ENCODE results near the gene GNA14. TPM values are rescaled to one million over a fixed set of nuclear protein-coding genes. Genes with fewer than 3 reads are reported as not detected.

Gene GNA14
- total RNA-seq, 1 experiment from 2014 or later, result 0.25 TPM

DNA sequence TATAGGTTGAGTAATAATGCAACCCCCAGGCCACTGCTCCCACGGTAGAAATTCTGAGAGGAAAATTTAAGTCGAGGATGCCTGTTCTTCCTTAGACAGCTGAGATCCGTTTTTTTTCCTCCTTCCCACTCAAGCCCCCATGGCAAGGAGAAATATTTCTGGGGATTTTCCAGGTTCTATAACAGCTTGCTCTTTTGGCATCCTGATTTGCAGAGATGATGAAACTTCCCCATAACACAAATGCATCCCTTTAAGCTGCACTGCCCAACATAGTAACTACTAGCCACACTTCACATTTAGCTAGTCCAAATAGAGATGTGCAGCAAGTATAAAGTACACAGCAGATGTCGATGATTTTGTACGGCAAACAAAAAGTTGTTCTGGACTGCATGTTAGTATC is 32.5 kb upstream of the GNA14 start (continued):
- no peak for TF ChIP-seq TCF7L2 (IDR thresholded peaks at IDR 0.05; ENCODE audit: borderline replicate concordance, extremely low read depth, insufficient read depth, insufficient read length)

DNA sequence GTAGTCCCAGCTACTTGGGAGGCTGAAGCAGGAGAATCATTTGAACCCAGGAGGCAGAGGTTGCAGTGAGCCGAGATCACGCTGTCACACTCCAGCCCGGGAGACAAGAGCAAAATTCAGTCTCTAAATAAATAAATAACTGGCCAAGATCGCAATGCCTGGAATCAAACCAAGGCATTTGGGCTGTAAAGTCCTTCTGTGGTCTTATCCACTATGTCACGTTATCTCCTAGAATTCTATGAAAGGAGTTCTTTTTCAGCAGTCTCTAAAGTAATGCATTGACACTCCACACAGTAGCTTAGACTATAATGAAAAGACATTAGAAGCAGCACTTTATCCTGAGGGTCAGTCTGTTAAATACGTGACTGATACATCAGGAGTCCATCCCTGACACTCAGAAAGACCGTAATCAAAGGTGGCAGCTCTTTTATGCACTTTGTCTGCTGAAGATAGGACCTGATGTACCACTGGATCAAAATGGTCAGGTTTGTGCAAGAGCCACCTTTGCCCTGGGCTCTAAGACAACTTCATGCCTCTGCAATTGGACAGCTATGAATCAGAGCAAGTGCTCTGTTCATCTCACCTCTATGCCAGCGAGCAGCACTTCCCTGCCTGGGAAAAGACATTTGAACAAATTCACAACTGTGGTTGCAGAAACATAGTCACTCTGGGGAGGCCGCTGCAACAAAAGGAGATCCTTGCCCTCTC is 31.7 kb upstream of the GNA14 start:
- DNase-seq (ENCODE audit: low read depth, low spot score), result no peak

DNA sequence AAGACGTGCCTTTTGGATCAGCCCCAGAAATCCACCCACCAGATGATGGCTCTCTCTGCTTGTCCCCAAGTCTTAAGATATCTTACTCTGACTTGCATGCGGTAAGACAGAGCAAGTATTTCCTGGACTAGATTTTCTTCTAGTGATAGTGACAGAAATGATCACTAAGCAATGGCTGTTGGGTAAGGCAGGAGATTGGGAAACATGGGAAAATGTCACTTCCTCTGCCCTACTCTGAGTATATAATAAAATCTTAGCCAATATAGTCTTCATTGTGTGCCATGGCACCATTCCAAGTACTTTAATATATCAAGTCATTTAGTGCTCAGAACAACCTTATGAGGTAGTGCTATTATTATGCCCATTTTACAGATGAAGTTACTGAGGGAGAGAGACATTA is 31.0 kb upstream of the GNA14 start:
- DNase-seq (ENCODE audit: low read depth, low spot score) (no peak), ATAC-seq (no peak)
- H3K4me2 ChIP-seq (ENCODE audit: low read length), result no peak overlapping the region
- ChIA-PET CTCF (no interaction called here), RAD21 (ENCODE audit: low non-redundant PET in 1 of 2, low total read pairs in 2 of 2, uncharacterized antibody in 2 of 2, unreplicated experiment in 2 of 2) (no interaction called here), POLR2A (no interaction called here)
- TF ChIP-seq EZH2 (IDR thresholded peaks at IDR 0.05) (no peak), ELF1 (IDR thresholded peaks at IDR 0.05; ENCODE audit: borderline replicate concordance, low read depth) (no peak), JUND (IDR thresholded peaks at IDR 0.05) (no peak), EZH2phosphoT487 (IDR thresholded peaks at IDR 0.05; ENCODE audit: borderline replicate concordance) (no peak)
- TF ChIP-seq, protein P1, sequence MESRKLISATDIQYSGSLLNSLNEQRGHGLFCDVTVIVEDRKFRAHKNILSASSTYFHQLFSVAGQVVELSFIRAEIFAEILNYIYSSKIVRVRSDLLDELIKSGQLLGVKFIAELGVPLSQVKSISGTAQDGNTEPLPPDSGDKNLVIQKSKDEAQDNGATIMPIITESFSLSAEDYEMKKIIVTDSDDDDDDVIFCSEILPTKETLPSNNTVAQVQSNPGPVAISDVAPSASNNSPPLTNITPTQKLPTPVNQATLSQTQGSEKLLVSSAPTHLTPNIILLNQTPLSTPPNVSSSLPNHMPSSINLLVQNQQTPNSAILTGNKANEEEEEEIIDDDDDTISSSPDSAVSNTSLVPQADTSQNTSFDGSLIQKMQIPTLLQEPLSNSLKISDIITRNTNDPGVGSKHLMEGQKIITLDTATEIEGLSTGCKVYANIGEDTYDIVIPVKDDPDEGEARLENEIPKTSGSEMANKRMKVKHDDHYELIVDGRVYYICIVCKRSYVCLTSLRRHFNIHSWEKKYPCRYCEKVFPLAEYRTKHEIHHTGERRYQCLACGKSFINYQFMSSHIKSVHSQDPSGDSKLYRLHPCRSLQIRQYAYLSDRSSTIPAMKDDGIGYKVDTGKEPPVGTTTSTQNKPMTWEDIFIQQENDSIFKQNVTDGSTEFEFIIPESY (IDR thresholded peaks at IDR 0.05; ENCODE audit: extremely low read depth, insufficient replicate concordance, low read length), result no peak
- TF ChIP-seq, protein P2, sequence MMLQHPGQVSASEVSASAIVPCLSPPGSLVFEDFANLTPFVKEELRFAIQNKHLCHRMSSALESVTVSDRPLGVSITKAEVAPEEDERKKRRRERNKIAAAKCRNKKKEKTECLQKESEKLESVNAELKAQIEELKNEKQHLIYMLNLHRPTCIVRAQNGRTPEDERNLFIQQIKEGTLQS (IDR thresholded peaks at IDR 0.05), result no peak
- no TSS peak for BruUV-seq (replicated peaks)
- no peak overlapping the region for H3K4me3 ChIP-seq (replicated peaks in 1 of 2; ENCODE audit: low read depth in 1 of 2, low read length in 2 of 2)
- H3K9me3 ChIP-seq (ENCODE audit: control insufficient read depth in 1 of 2, insufficient read depth in 1 of 2, low read depth in 1 of 2, low read length in 2 of 2), result no peaks in the 10 kb centered on the region
- H3K27me3 ChIP-seq (ENCODE audit: insufficient read depth, low read length), result no peaks in the 10 kb centered on the region
- no peaks in the 10 kb centered on the region for H4K20me1 ChIP-seq (ENCODE audit: insufficient read depth)
- no peak overlapping the region for H2AFZ ChIP-seq (ENCODE audit: low read depth, low read length, poor library complexity, severe bottlenecking)
- no peak overlapping the region for H3K27ac ChIP-seq (ENCODE audit: low read depth, low read length)
- H3K4me1 ChIP-seq (ENCODE audit: control insufficient read depth in 1 of 2, insufficient read depth in 2 of 2, low read length in 2 of 2), result no peaks in the 10 kb centered on the region
- no peaks in the 10 kb centered on the region for H3K79me2 ChIP-seq (ENCODE audit: insufficient read depth, low read length)
- H3K36me3 ChIP-seq (ENCODE audit: control insufficient read depth in 1 of 2, insufficient read depth in 2 of 2, low read length in 2 of 2), result no peaks in the 10 kb centered on the region
- no peak overlapping the region for H3K9ac ChIP-seq (ENCODE audit: low read length)
- H3K9me2 ChIP-seq (ENCODE audit: insufficient read depth), result no peaks in the 10 kb centered on the region
- intact Hi-C loops (cut with micrococcal nuclease), result no loop called here

More for the DNA sequence above, 31.7 kb upstream of the GNA14 start:
- no peak overlapping the region for H3K27ac ChIP-seq (ENCODE audit: low read depth, low read length)
- H3K9me2 ChIP-seq (ENCODE audit: insufficient read depth), result no peaks in the 10 kb centered on the region
- ATAC-seq, result no peak
- BruUV-seq (replicated peaks), result no TSS peak
- no peaks in the 10 kb centered on the region for H3K79me2 ChIP-seq (ENCODE audit: insufficient read depth, low read length)
- CTCF ChIA-PET, result no interaction called here
- no peaks in the 10 kb centered on the region for H4K20me1 ChIP-seq (ENCODE audit: insufficient read depth)
- H2AFZ ChIP-seq (ENCODE audit: low read depth, low read length, poor library complexity, severe bottlenecking), result no peak overlapping the region
- no peaks in the 10 kb centered on the region for H3K27me3 ChIP-seq (ENCODE audit: insufficient read depth, low read length)
- no peak overlapping the region for H3K4me2 ChIP-seq (ENCODE audit: low read length)
- POLR2A ChIA-PET, result no interaction called here
- intact Hi-C loops (cut with micrococcal nuclease), result no loop called here
- no peaks in the 10 kb centered on the region for H3K36me3 ChIP-seq (ENCODE audit: control insufficient read depth in 1 of 2, insufficient read depth in 2 of 2, low read length in 2 of 2)
- H3K9me3 ChIP-seq (ENCODE audit: control insufficient read depth in 1 of 2, insufficient read depth in 1 of 2, low read depth in 1 of 2, low read length in 2 of 2), result no peaks in the 10 kb centered on the region
- no peak overlapping the region for H3K4me3 ChIP-seq (replicated peaks in 1 of 2; ENCODE audit: low read depth in 1 of 2, low read length in 2 of 2)
- H3K9ac ChIP-seq (ENCODE audit: low read length), result no peak overlapping the region
- no peaks in the 10 kb centered on the region for H3K4me1 ChIP-seq (ENCODE audit: control insufficient read depth in 1 of 2, insufficient read depth in 2 of 2, low read length in 2 of 2)
- RAD21 ChIA-PET (ENCODE audit: low non-redundant PET in 1 of 2, low total read pairs in 2 of 2, uncharacterized antibody in 2 of 2, unreplicated experiment in 2 of 2), result no interaction called here
- TF ChIP-seq, protein P2 (IDR thresholded peaks at IDR 0.05), result no peak
